ENCODE data around the gene PCGF5.

DNA sequence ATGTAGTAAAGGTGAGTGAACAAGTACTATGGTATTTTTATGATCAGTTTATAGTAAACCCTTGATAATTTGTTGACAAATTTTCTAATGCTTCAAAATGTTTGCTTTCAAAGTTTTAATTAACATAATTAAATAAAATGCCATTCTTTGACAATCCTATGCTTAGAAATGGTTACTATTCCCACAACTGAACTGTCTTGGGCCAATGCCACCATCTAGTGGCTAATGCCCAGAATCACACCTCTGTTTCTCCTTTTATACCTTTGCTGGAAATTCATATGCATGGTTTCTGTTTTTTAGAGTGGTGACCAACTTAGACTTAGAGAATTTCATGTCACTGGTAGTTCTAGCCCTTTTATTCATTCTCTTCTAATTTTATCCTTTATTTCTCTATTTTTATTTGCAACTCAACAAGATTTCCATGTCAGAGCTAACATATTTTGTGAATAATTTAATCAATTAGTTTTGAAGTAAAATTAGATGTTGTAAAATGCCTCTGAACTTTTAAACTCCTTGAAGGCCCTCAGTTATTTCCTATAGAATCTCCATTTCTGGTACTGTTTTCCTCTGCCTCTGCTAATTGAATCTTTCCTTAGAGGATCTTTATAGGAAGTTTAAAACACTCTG lies 31.1 kb downstream of the PCGF5 start:
- TF ChIP-seq, protein P1, sequence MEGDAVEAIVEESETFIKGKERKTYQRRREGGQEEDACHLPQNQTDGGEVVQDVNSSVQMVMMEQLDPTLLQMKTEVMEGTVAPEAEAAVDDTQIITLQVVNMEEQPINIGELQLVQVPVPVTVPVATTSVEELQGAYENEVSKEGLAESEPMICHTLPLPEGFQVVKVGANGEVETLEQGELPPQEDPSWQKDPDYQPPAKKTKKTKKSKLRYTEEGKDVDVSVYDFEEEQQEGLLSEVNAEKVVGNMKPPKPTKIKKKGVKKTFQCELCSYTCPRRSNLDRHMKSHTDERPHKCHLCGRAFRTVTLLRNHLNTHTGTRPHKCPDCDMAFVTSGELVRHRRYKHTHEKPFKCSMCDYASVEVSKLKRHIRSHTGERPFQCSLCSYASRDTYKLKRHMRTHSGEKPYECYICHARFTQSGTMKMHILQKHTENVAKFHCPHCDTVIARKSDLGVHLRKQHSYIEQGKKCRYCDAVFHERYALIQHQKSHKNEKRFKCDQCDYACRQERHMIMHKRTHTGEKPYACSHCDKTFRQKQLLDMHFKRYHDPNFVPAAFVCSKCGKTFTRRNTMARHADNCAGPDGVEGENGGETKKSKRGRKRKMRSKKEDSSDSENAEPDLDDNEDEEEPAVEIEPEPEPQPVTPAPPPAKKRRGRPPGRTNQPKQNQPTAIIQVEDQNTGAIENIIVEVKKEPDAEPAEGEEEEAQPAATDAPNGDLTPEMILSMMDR (IDR thresholded peaks at IDR 0.05; ENCODE audit: insufficient read depth, low read length) = peak; percentile 62
- TF ChIP-seq, protein P2, sequence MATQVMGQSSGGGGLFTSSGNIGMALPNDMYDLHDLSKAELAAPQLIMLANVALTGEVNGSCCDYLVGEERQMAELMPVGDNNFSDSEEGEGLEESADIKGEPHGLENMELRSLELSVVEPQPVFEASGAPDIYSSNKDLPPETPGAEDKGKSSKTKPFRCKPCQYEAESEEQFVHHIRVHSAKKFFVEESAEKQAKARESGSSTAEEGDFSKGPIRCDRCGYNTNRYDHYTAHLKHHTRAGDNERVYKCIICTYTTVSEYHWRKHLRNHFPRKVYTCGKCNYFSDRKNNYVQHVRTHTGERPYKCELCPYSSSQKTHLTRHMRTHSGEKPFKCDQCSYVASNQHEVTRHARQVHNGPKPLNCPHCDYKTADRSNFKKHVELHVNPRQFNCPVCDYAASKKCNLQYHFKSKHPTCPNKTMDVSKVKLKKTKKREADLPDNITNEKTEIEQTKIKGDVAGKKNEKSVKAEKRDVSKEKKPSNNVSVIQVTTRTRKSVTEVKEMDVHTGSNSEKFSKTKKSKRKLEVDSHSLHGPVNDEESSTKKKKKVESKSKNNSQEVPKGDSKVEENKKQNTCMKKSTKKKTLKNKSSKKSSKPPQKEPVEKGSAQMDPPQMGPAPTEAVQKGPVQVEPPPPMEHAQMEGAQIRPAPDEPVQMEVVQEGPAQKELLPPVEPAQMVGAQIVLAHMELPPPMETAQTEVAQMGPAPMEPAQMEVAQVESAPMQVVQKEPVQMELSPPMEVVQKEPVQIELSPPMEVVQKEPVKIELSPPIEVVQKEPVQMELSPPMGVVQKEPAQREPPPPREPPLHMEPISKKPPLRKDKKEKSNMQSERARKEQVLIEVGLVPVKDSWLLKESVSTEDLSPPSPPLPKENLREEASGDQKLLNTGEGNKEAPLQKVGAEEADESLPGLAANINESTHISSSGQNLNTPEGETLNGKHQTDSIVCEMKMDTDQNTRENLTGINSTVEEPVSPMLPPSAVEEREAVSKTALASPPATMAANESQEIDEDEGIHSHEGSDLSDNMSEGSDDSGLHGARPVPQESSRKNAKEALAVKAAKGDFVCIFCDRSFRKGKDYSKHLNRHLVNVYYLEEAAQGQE (IDR thresholded peaks at IDR 0.05; ENCODE audit: insufficient replicate concordance, low read depth) = no peak
- TF ChIP-seq SPI1 (IDR thresholded peaks at IDR 0.05; ENCODE audit: borderline replicate concordance, low read depth) = no peak

Data from HL-60 (cell line).